GM21367 (cell line): ENCODE data around the gene OSMR.

ENCODE experiments used
- ATAC-seq: cut with Tn5 transposase; IDR thresholded peaks from one replicate; pipeline ENCODE4 v1.9.1; 2021; ENCODE audit not compliant: unreplicated experiment

Gene OSMR

GRCh38 chr5:38845526-38846378 lies at the start of gene OSMR:
TSS of gene OSMR (plus strand) at chr5:38846012. CDS start at chr5:38869045, 23,033 bp downstream.
- no peak for ATAC-seq

GRCh38 chr5:38796742-38797108 lies 49.1 kb upstream of the OSMR start:
- no peak for ATAC-seq

GRCh38 chr5:38797838-38798237 lies 48.0 kb upstream of the OSMR start:
- ATAC-seq = no peak

- no peak for ATAC-seq
Measured at GRCh38 chr5:38799556-38800377, 46.0 kb upstream of the OSMR start.

GRCh38 chr5:38800515-38800914 lies 45.3 kb upstream of the OSMR start:
- ATAC-seq = no peak

- no peak for ATAC-seq
Measured at GRCh38 chr5:38802125-38802524, 43.7 kb upstream of the OSMR start.

- ATAC-seq = no peak
Measured at GRCh38 chr5:38803246-38803645, 42.6 kb upstream of the OSMR start.

- no peak for ATAC-seq
Measured at GRCh38 chr5:38806775-38807258, 39.0 kb upstream of the OSMR start.

GRCh38 chr5:38807570-38808483 lies 38.0 kb upstream of the OSMR start:
- no peak for ATAC-seq

GRCh38 chr5:38808666-38809343 lies 37.0 kb upstream of the OSMR start:
- no peak for ATAC-seq

- peak; percentile 69 for ATAC-seq
Measured at GRCh38 chr5:38809388-38810359, 36.1 kb upstream of the OSMR start.

GRCh38 chr5:38814879-38815278 lies 30.9 kb upstream of the OSMR start:
- no peak for ATAC-seq

- ATAC-seq = no peak
Measured at GRCh38 chr5:38816083-38817030, 29.5 kb upstream of the OSMR start.

- no peak for ATAC-seq
Measured at GRCh38 chr5:38821679-38822078, 24.1 kb upstream of the OSMR start.

GRCh38 chr5:38823503-38823902 lies 22.3 kb upstream of the OSMR start:
- ATAC-seq = no peak

GRCh38 chr5:38824821-38825220 lies 21.0 kb upstream of the OSMR start:
- no peak for ATAC-seq

- ATAC-seq = no peak
Measured at GRCh38 chr5:38825494-38825893, 20.3 kb upstream of the OSMR start.

- no peak for ATAC-seq
Measured at GRCh38 chr5:38827525-38827924, 18.3 kb upstream of the OSMR start.
